ENCODE data around the gene DOHH.
"Not testable (repeated sequence)": the region's sequence is repeated elsewhere in the genome, so short reads cannot be mapped to it uniquely, and the experiment has no call there.

Gene DOHH

GRCh38 chr19:3519126-3519525, 18.7 kb upstream of the DOHH start:
- DNase-seq (ENCODE audit: low read depth, low spot score): no peak

- DNase-seq (ENCODE audit: low read depth, low spot score): no peak
Observed at GRCh38 chr19:3518659-3519058, 18.2 kb upstream of the DOHH start.

- no peak for DNase-seq (ENCODE audit: low read depth, low spot score)
Observed at GRCh38 chr19:3518255-3518654, 17.8 kb upstream of the DOHH start.

- no peak for DNase-seq (ENCODE audit: low read depth, low spot score)
Observed at GRCh38 chr19:3517638-3518037, 17.2 kb upstream of the DOHH start.

- DNase-seq (ENCODE audit: low read depth, low spot score): peak; percentile 27
Observed at GRCh38 chr19:3516675-3517207, 16.3 kb upstream of the DOHH start.

- DNase-seq (ENCODE audit: low read depth, low spot score): peak; percentile 36
Observed at GRCh38 chr19:3515891-3516422, 15.5 kb upstream of the DOHH start.

GRCh38 chr19:3514930-3515329, 14.5 kb upstream of the DOHH start:
- DNase-seq (ENCODE audit: low read depth, low spot score): no peak

GRCh38 chr19:3513229-3514140, 13.0 kb upstream of the DOHH start:
- DNase-seq (ENCODE audit: low read depth, low spot score): peak; percentile 21

- no peak for DNase-seq (ENCODE audit: low read depth, low spot score)
Observed at GRCh38 chr19:3512562-3513228, 12.2 kb upstream of the DOHH start.

GRCh38 chr19:3511506-3512251, 11.2 kb upstream of the DOHH start:
- DNase-seq (ENCODE audit: low read depth, low spot score): no peak

GRCh38 chr19:3510727-3511126, 10.3 kb upstream of the DOHH start:
- DNase-seq (ENCODE audit: low read depth, low spot score): no peak

GRCh38 chr19:3509566-3509989, 9.1 kb upstream of the DOHH start:
- DNase-seq (ENCODE audit: low read depth, low spot score): peak; percentile 92

- DNase-seq (ENCODE audit: low read depth, low spot score): peak; percentile 55
Observed at GRCh38 chr19:3508771-3509535, 8.5 kb upstream of the DOHH start.

GRCh38 chr19:3508121-3508661, 7.7 kb upstream of the DOHH start:
- not testable (repeated sequence) for DNase-seq (ENCODE audit: low read depth, low spot score)

- peak; percentile 53 for DNase-seq (ENCODE audit: low read depth, low spot score)
Observed at GRCh38 chr19:3507371-3508120, 7.1 kb upstream of the DOHH start.

- DNase-seq (ENCODE audit: low read depth, low spot score): peak; percentile 41
Observed at GRCh38 chr19:3506384-3507340, 6.2 kb upstream of the DOHH start.

GRCh38 chr19:3505598-3506383, 5.3 kb upstream of the DOHH start, which contains the start of gene FZR1:
Gene FZR1, plus strand, starts transcription at chr19:3506311. Its CDS starts 16,679 bp downstream, at chr19:3522990.
- peak; percentile 100 for DNase-seq (ENCODE audit: low read depth, low spot score)

- DNase-seq (ENCODE audit: low read depth, low spot score): no peak
Observed at GRCh38 chr19:3504735-3505134, 4.3 kb upstream of the DOHH start.
